Endodermal cell (in vitro differentiated cells): Measurements from ENCODE around the gene ZNF684. TPM values are rescaled to one million over a fixed set of nuclear protein-coding genes. Genes with fewer than 3 reads are reported as not detected.

Experiments
- DNase-seq: peaks from one replicate; pipeline ENCODE4 v3.0.0-alpha.2; 2017
- H3K27ac ChIP-seq: 2 replicates; pipeline ENCODE4 v1.5.1; 2013; ENCODE audit warnings: mild to moderate bottlenecking, low read depth, low read length, moderate library complexity
- H3K27me3 ChIP-seq: 2 replicates; pipeline ENCODE4 v1.6.1; 2013; ENCODE audit warnings: mild to moderate bottlenecking, low read length, moderate library complexity; ENCODE audit not compliant: insufficient read depth, control insufficient read depth, poor library complexity, severe bottlenecking
- H3K36me3 ChIP-seq: 2 replicates; pipeline ENCODE4 v1.7.0; 2013; ENCODE audit warnings: mild to moderate bottlenecking, low read length, moderate library complexity; ENCODE audit not compliant: control insufficient read depth, insufficient read depth
- H3K4me1 ChIP-seq: one replicate; pipeline ENCODE4 v1.7.0; 2013; ENCODE audit warnings: low read length; ENCODE audit not compliant: control insufficient read depth, insufficient read depth
- H3K4me3 ChIP-seq: 2 replicates; pipeline ENCODE4 v1.5.1; 2013; ENCODE audit warnings: mild to moderate bottlenecking, low read length, moderate library complexity
- H3K9ac ChIP-seq: 2 replicates; pipeline ENCODE4 v1.6.1; 2013; ENCODE audit warnings: mild to moderate bottlenecking, low read length, moderate library complexity; ENCODE audit not compliant: poor library complexity, severe bottlenecking; ENCODE audit errors: extremely low read depth
- H3K9me3 ChIP-seq: 2 replicates; pipeline ENCODE4 v1.6.1; 2013; ENCODE audit warnings: mild to moderate bottlenecking, low read length, moderate library complexity; ENCODE audit not compliant: control insufficient read depth
- H3K27ac Mint-ChIP-seq: 2 replicates; pipeline ENCODE4 v1.8.0; 2020; ENCODE audit warnings: mixed read lengths
- H3K27me3 Mint-ChIP-seq: 2 replicates; pipeline ENCODE4 v1.8.0; 2021; ENCODE audit warnings: mild to moderate bottlenecking, mixed read lengths; ENCODE audit not compliant: insufficient read depth
- H3K36me3 Mint-ChIP-seq: 2 replicates; pipeline ENCODE4 v1.8.0; 2020; ENCODE audit warnings: low read depth, mixed read lengths
- H3K4me1 Mint-ChIP-seq: 2 replicates; pipeline ENCODE4 v1.8.0; 2020; ENCODE audit warnings: mixed read lengths
- H3K4me3 Mint-ChIP-seq: 2 replicates; pipeline ENCODE4 v1.8.0; 2020; ENCODE audit warnings: mild to moderate bottlenecking, moderate library complexity, mixed read lengths
- H3K9me3 Mint-ChIP-seq: 2 replicates; pipeline ENCODE4 v1.8.0; 2020; ENCODE audit warnings: mild to moderate bottlenecking, mixed read lengths
- WGBS, 2 experiments: methylation state at CpG; one replicate each; pipeline versions ENCODE4 v1.1.5 to v1.1.7; 2013; ENCODE audit warnings: missing lambda C conversion rate in 2 of 2, mixed read lengths in 1 of 2; ENCODE audit not compliant: insufficient coverage in 1 of 2, insufficient read length in 1 of 2; 5-methylcytosine and 5-hydroxymethylcytosine counted together
- total RNA-seq, 2 donors: library from RNA; stranded (reverse); fragmentation: NEBNext Ultra II Directional in 1 of 2; extraction: Animal tissue kit (Norgen Biotek cat#: 25700) in 1 of 2; gene quantifications; 2 replicates in 1 of 2; 3 replicates in 1 of 2; pipeline ENCODE4 v1.2.1, GENCODE V29; 2021
- TF ChIP-seq, protein P1 (sequence below): fragments of 200-600 bp; sonication (generic); conservative IDR thresholded peaks from 2 replicates; pipeline ENCODE4 v1.5.0; 2021; ENCODE audit warnings: antibody characterized with exemption, mild to moderate bottlenecking

Gene ZNF684
- total RNA-seq, 2 donors from 2014 or later, result 5.1 to 10.4 TPM

DNA sequence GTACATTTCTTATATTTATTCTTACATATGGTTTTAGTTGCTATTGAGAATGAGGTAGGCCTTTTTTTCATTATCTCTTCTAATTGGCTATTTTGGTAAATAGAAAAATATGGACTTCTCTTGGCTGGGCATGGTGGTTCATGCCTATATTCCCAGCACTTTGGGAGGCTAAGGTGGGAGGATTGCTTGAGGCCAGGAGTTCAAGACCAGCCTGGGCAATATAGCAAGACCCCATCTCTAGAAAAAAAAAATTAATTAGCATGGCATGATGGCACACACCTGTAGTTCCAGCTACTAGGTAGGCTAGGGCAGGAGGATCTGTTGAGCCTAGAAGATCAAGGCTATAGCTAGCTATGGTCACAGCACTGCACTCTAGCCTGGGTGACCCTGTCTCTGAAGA, 3.2 kb downstream of the ZNF684 start:
- TF ChIP-seq, protein P1, sequence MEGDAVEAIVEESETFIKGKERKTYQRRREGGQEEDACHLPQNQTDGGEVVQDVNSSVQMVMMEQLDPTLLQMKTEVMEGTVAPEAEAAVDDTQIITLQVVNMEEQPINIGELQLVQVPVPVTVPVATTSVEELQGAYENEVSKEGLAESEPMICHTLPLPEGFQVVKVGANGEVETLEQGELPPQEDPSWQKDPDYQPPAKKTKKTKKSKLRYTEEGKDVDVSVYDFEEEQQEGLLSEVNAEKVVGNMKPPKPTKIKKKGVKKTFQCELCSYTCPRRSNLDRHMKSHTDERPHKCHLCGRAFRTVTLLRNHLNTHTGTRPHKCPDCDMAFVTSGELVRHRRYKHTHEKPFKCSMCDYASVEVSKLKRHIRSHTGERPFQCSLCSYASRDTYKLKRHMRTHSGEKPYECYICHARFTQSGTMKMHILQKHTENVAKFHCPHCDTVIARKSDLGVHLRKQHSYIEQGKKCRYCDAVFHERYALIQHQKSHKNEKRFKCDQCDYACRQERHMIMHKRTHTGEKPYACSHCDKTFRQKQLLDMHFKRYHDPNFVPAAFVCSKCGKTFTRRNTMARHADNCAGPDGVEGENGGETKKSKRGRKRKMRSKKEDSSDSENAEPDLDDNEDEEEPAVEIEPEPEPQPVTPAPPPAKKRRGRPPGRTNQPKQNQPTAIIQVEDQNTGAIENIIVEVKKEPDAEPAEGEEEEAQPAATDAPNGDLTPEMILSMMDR, result no peak
- Histone ChIP-seq H3K27me3 (no peaks in the 10 kb centered on the region), H3K9ac (no peak overlapping the region), H3K9me3 (peaks cover 5% of the 10 kb centered on the region), H3K36me3 (no peaks in the 10 kb centered on the region), H3K4me3 (no peak overlapping the region), H3K27ac (no peak overlapping the region), H3K4me1 (peaks cover 4% of the 10 kb centered on the region)
- Mint-ChIP-seq H3K27ac (no peak overlapping the region), H3K4me1 (peaks cover 13% of the 10 kb centered on the region), H3K27me3 (peaks cover 3% of the 10 kb centered on the region), H3K36me3 (peaks cover 25% of the 10 kb centered on the region), H3K4me3 (no peak overlapping the region), H3K9me3 (peaks cover 6% of the 10 kb centered on the region)
- DNase-seq, result no peak

DNA sequence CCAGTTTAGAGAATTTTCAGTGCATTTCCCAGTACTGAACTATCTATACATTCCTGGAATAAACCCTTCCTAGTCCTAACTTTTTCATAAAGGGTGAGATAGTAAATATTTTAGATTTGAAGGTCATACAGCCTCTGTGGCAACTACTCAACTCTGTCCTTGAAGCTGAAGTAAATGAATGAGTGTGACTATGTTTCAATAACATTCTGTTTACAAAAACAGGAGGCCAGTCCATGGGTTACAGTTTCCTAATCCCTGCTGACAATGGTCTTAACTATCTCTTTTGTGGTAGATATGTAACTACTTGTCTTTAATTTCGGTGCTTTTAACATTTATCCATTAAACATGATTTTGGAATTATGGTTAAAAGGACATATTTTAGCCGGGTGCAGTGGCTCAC, 4.3 kb downstream of the ZNF684 start:
- Mint-ChIP-seq H3K27me3 (no peaks in the 10 kb centered on the region), H3K4me3 (no peak overlapping the region), H3K36me3 (peaks cover 25% of the 10 kb centered on the region), H3K9me3 (peaks cover 6% of the 10 kb centered on the region), H3K27ac (no peak overlapping the region), H3K4me1 (peaks cover 13% of the 10 kb centered on the region)
- no peak for DNase-seq
- TF ChIP-seq, protein P1, result no peak
- Histone ChIP-seq H3K4me3 (no peak overlapping the region), H3K27me3 (no peaks in the 10 kb centered on the region), H3K36me3 (no peaks in the 10 kb centered on the region), H3K27ac (no peak overlapping the region), H3K4me1 (peaks cover 4% of the 10 kb centered on the region), H3K9me3 (peaks cover 5% of the 10 kb centered on the region), H3K9ac (no peak overlapping the region)
- WGBS, 2 experiments, result 93% methylated on average over 2 of the region's 2 CpGs; no CpG with 5 or more reads in 1 of the 2 experiments

DNA sequence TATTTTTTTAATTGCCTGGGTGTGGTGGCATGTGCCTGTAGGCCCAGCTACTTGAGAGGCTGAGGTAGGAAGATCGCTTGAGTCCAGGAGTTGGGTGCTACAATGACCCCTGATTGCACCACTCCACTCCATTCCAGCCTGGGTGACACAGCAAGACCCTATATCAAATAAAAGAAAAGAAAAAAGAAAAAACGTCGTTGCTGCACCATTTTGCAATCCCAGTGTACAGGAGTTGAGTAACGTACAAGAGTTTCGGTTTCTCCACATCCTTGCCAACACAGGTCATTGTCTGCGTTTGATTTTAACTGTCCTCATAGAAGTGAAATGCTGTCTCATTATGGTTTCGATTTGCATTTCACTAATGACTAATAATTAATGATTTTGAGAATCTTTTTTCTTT, 7.9 kb downstream of the ZNF684 start:
- Histone ChIP-seq H3K4me3 (no peak overlapping the region), H3K36me3 (peaks cover 17% of the 10 kb centered on the region), H3K4me1 (no peaks in the 10 kb centered on the region), H3K9ac (no peak overlapping the region), H3K9me3 (peaks cover 5% of the 10 kb centered on the region), H3K27me3 (no peaks in the 10 kb centered on the region), H3K27ac (no peak overlapping the region)
- H3K27me3 Mint-ChIP-seq, result no peaks in the 10 kb centered on the region
- H3K36me3 Mint-ChIP-seq, result peaks cover 51% of the 10 kb centered on the region
- H3K4me3 Mint-ChIP-seq, result no peak overlapping the region
- H3K4me1 Mint-ChIP-seq, result no peaks in the 10 kb centered on the region
- no peak overlapping the region for H3K27ac Mint-ChIP-seq
- no peak for DNase-seq
- TF ChIP-seq, protein P1, result no peak
- H3K9me3 Mint-ChIP-seq, result peaks cover 9% of the 10 kb centered on the region
- 78 to 89% methylated on average over 3 to 7 of the region's 7 CpGs for WGBS, 2 experiments
